DOHH2 (cell line): Measurements from ENCODE around the gene MICAL3.

Experiments used
- CTCF ChIP-seq: fragments of 200-600 bp; sonication (generic); IDR thresholded peaks from one replicate; pipeline ENCODE4 v1.5.1; 2014; ENCODE audit warnings: antibody characterized with exemption, mild to moderate bottlenecking, low read depth, low read length; ENCODE audit not compliant: poor library complexity, severe bottlenecking
- EZH2phosphoT487 ChIP-seq: fragments of 200-600 bp; sonication (generic); IDR thresholded peaks from 2 replicates; pipeline ENCODE4 v1.6.1; 2017; ENCODE audit warnings: borderline replicate concordance, mild to moderate bottlenecking, antibody characterized with exemption, low read length, moderate library complexity, mixed read lengths

DNA sequence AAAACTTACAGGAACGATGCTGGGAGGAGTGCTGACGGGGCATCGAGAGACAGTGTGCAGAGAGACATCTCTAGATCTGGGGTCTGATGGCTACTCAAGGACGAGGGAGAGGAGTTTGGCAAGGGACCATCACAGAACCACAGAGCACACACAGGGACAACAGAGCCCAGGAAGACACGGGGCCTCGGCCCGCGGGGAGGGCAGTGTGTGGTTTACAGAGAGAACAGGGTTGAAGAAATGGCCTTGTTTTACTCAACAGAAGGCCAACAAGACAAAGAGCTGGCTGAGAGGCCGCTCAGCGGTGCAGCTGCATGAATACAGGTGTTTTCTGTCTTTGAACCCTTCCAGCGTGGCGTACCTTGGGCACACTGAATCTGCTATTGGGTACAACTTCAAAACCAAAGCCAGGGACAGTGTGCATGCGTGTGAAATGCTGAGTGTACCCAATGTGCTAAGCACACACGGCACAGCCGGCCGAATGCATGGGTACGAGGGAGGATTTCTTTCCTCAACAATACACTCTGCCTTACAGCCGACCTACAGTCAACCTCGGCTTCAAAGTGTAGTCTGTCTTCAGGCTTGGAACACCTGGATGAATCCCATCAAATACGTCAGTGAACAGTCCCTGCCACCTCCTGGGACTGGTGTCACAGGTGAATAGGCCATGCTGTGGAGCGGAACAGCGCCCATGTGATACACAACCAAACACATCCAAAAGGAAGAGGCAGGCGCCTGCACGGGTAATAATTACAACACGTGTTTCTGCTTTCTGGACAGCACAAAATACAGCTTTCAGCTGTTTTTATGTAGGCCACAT lies 229.4 kb downstream of the MICAL3 start:
- no peak for TF ChIP-seq CTCF
- no peak for TF ChIP-seq EZH2phosphoT487
